ENCODE results near the gene PDCD2L.

GRCh38 chr19:34454091-34454490 lies 49.9 kb downstream of the PDCD2L start:
- TF ChIP-seq CCAR2 (IDR thresholded peaks at IDR 0.05; ENCODE audit: low read depth, low read length) (no peak), POLR2A (conservative IDR thresholded peaks at IDR 0.05) (no peak), REST (IDR thresholded peaks at IDR 0.05; ENCODE audit: borderline replicate concordance) (no peak), REST (CRISPR knock-in tag; IDR thresholded peaks at IDR 0.05; ENCODE audit: low read depth) (no peak), ZNF174 (CRISPR knock-in tag; IDR thresholded peaks at IDR 0.05) (no peak), SNIP1 (IDR thresholded peaks at IDR 0.05; ENCODE audit: low read depth) (no peak), USF1 (CRISPR knock-in tag; IDR thresholded peaks at IDR 0.05) (no peak), TBP (optimal IDR thresholded peaks at IDR 0.05; ENCODE audit: low read depth, low read length) (no peak), CHD2 (IDR thresholded peaks at IDR 0.05; ENCODE audit: low read depth, low read length) (no peak), ZSCAN29 (IDR thresholded peaks at IDR 0.05) (no peak), POLR2AphosphoS5 (IDR thresholded peaks at IDR 0.05; ENCODE audit: control insufficient read depth, insufficient read depth, low read depth, low read length) (no peak), TBL1XR1 (IDR thresholded peaks at IDR 0.05; ENCODE audit: low read length in 2 of 2) (no peak)

Measured in K562 (cell line).